SH-SY5Y (cell line): ENCODE data around the gene SLC4A5.

Experiments used
- GATA2 ChIP-seq: IDR thresholded peaks from 2 replicates; pipeline ENCODE4 v1.6.1; 2011; ENCODE audit warnings: mild to moderate bottlenecking, low read depth, low read length
- GATA3 ChIP-seq: IDR thresholded peaks from 2 replicates; pipeline ENCODE4 v1.6.1; 2011; ENCODE audit warnings: low read depth, mild to moderate bottlenecking, low read length, moderate library complexity

GRCh38 chr2:74253971-74254310 lies 89.3 kb downstream of the SLC4A5 start:
- TF ChIP-seq GATA2 (no peak), GATA3 (no peak)
